Astrocyte (in vitro differentiated cells and primary cell): ENCODE results near the gene ST8SIA3.

ENCODE experiments used
- CTCF ChIP-seq: IDR thresholded peaks from 2 replicates; pipeline ENCODE4 v1.5.1; 2011; ENCODE audit warnings: low read depth, mild to moderate bottlenecking, inconsistent platforms, low read length, moderate library complexity; ENCODE audit not compliant: insufficient read depth
- EZH2 ChIP-seq: IDR thresholded peaks from 2 replicates; pipeline ENCODE4 v1.6.1; 2012; ENCODE audit warnings: mild to moderate bottlenecking, low read length, inconsistent platforms; ENCODE audit not compliant: insufficient read depth

- TF ChIP-seq CTCF (no peak), EZH2 (no peak)
Observed at GRCh38 chr18:57397440-57398132, 45.2 kb downstream of the ST8SIA3 start.
